Endothelial cell of umbilical vein (primary cell): Measurements from ENCODE around the gene GALNT4.

Experiments
- CTCF ChIP-seq, 2 donors: IDR thresholded peaks; 1 replicate in 1 of 2; 2 replicates in 1 of 2; pipeline ENCODE4 v1.5.1; 2011; ENCODE audit warnings: low read length in 2 of 2, mild to moderate bottlenecking in 2 of 2, moderate library complexity in 2 of 2, control low read depth in 1 of 2, inconsistent platforms in 1 of 2, low read depth in 1 of 2; ENCODE audit not compliant: insufficient read depth in 1 of 2; ENCODE audit errors: extremely low read depth in 1 of 2
- EZH2 ChIP-seq: IDR thresholded peaks from 2 replicates; pipeline ENCODE4 v1.6.1; 2012; ENCODE audit warnings: borderline replicate concordance, low read depth, mild to moderate bottlenecking, moderate library complexity, low read length, inconsistent platforms; ENCODE audit not compliant: severe bottlenecking
- FOS ChIP-seq: IDR thresholded peaks from 2 replicates; pipeline ENCODE4 v1.6.1; 2011; ENCODE audit warnings: mild to moderate bottlenecking, low read length, moderate library complexity, borderline replicate concordance; ENCODE audit not compliant: insufficient read depth
- JUN ChIP-seq: IDR thresholded peaks from 2 replicates; pipeline ENCODE4 v1.6.1; 2011; ENCODE audit warnings: borderline replicate concordance, low read depth; ENCODE audit not compliant: insufficient read length, insufficient read depth
- MAX ChIP-seq: IDR thresholded peaks from 2 replicates; pipeline ENCODE4 v1.6.1; 2011; ENCODE audit not compliant: insufficient read depth, insufficient read length
- MYC ChIP-seq: IDR thresholded peaks from one replicate; pipeline ENCODE4 v1.6.1; 2011; ENCODE audit warnings: mild to moderate bottlenecking, low read depth, low read length
- POLR2A ChIP-seq: IDR thresholded peaks from 2 replicates; pipeline ENCODE4 v1.6.1; 2012; ENCODE audit warnings: low read depth, mild to moderate bottlenecking, control low read depth, low read length
- POLR2AphosphoS5 ChIP-seq: IDR thresholded peaks from 2 replicates; pipeline ENCODE4 v1.6.1; 2012; ENCODE audit warnings: low read depth, mild to moderate bottlenecking, control low read depth, low read length, moderate library complexity; ENCODE audit not compliant: insufficient read depth

- TF ChIP-seq CTCF (IDR thresholded peaks at IDR 0.05; ENCODE audit: extremely low read depth in 1 of 2, insufficient read depth in 1 of 2, low read depth in 1 of 2, low read length in 2 of 2) (no peak), POLR2A (no peak), EZH2 (no peak), FOS (no peak), POLR2AphosphoS5 (no peak), JUN (no peak), MYC (no peak), MAX (no peak)
Measured at GRCh38 chr12:89559753-89560152, 35.2 kb upstream of the GALNT4 start.
